Memory B cell (primary cell): ENCODE results near the gene MCIDAS.

Experiments used
- ATAC-seq: fragments of 150-1000 bp; cut with Tn5 transposase; 2 replicates; pipeline ENCODE4 v1.10.0; 2021; ENCODE audit warnings: low read depth, mild to moderate bottlenecking, moderate library complexity
- DNase-seq, 2 donors: peaks; one replicate each; pipeline ENCODE4 v3.0.0; 2022; ENCODE audit warnings: low spot score in 2 of 2
- H3K27ac Mint-ChIP-seq: one replicate; pipeline ENCODE4 v1.8.0; 2022; ENCODE audit warnings: mild to moderate bottlenecking, moderate library complexity, mixed read lengths
- H3K27me3 Mint-ChIP-seq: one replicate; pipeline ENCODE4 v1.8.0; 2022; ENCODE audit warnings: mixed read lengths
- H3K36me3 Mint-ChIP-seq: one replicate; pipeline ENCODE4 v1.8.0; 2022; ENCODE audit warnings: mild to moderate bottlenecking, mixed read lengths
- H3K4me1 Mint-ChIP-seq: one replicate; pipeline ENCODE4 v1.8.0; 2022; ENCODE audit warnings: mixed read lengths
- H3K4me3 Mint-ChIP-seq: one replicate; pipeline ENCODE4 v1.8.0; 2022; ENCODE audit warnings: mild to moderate bottlenecking, moderate library complexity, mixed read lengths
- H3K9me3 Mint-ChIP-seq: one replicate; pipeline ENCODE4 v1.8.0; 2022; ENCODE audit warnings: mixed read lengths

The MCIDAS gene

DNA sequence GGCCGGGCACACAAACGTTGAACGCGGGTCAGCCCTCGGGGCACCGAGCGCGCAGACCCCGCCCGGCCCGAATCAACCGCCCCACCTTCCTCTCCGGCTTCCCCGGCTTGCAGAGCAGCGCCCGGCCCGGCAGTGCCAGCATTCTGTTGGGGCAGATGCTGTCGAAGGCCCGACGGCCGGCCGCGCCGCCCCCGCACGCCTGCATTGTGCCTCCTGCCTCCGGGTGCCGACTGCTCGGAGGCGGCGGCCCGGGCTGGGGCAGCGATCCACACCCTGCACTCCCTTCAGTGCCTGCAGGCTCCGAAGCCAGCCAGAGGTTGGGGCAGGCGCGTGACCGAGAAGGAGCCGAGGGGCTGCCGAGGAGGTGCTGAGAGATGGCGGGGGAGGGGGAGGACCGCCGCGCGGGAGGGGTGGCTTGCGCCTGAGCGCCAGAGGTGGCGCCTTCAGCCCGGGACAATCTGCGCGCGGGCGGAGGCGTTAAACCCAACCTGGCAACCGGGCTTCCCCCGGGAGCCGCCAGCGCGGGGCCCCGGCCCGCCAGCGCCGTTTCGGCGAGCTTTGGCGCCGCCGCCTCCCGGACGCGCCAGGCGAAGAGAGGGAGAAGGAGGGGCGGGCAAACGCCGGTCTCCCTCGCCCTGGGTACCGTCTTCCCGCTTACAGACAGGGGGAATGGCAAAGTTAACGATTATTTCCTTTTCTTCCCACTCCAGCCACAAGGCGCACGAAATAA, at the start of gene MCIDAS:
Gene MCIDAS (minus strand): TSS at position 382 of the 730 bp plus-strand sequence. CDS start 177 bp downstream, at position 205.
- H3K4me1 Mint-ChIP-seq = peaks cover 28% of the 10 kb centered on the region
- peak; percentile 62 for ATAC-seq
- peaks cover 47% of the 10 kb centered on the region for H3K27me3 Mint-ChIP-seq
- H3K4me3 Mint-ChIP-seq = peak within 1 kb of the TSS; percentile 70
- peak; percentile 34 to 55 for DNase-seq
- no peak within 1 kb of the TSS for H3K27ac Mint-ChIP-seq
- H3K9me3 Mint-ChIP-seq = no peaks in the 10 kb centered on the region
- H3K36me3 Mint-ChIP-seq = no peaks in the 10 kb centered on the region

- H3K27me3 Mint-ChIP-seq = no peaks in the 10 kb centered on the region
- no peaks in the 10 kb centered on the region for H3K4me1 Mint-ChIP-seq
- H3K27ac Mint-ChIP-seq = no peak overlapping the region
- peaks cover 27% of the 10 kb centered on the region for H3K36me3 Mint-ChIP-seq
- DNase-seq (no peak), ATAC-seq (no peak)
- H3K4me3 Mint-ChIP-seq = no peak overlapping the region
- no peaks in the 10 kb centered on the region for H3K9me3 Mint-ChIP-seq
Measured at GRCh38 chr5:55276771-55277170, 49.7 kb upstream of the MCIDAS start.

DNA sequence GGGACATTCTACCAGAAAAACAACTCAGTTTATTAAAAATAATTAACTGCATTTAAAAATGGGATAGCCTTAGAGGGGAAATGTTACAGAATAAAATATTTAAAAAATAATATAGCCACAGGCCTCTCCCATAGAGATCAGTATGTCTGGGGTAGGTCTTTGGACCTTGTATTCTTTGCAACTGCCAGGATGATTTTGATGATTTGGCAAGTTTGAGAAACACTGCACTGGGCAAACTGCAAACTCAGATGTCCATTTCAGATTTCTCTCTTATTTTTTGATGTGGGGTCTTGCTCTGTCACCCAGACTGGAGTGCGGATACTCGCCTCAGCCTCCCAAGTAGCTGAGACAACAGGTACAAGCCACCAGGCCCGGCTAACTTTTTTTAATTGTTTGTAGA, 31.2 kb upstream of the MCIDAS start:
- Mint-ChIP-seq H3K27ac (no peak overlapping the region), H3K9me3 (no peaks in the 10 kb centered on the region), H3K4me3 (no peak overlapping the region), H3K4me1 (no peaks in the 10 kb centered on the region), H3K36me3 (peaks cover 27% of the 10 kb centered on the region), H3K27me3 (no peaks in the 10 kb centered on the region)
- DNase-seq (no peak), ATAC-seq (no peak)

DNA sequence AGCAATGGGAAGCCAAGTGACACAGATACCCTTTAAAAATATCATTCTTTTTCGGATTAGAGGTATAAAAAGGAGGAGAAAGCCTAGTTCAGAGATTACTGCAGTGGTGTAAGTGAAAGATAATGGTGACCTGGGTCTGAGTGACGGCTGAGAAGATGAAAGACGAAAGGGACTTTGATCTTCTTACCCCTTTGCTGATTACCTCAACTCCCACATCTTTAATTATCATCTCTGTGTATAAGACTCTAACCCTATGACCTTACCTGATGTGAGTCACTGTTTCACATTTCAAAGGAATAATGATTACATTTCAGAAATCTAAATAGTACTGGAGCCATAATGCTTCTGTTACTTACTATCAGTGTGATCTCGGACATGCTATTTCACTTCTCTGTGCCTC, 27.7 kb upstream of the MCIDAS start:
- Mint-ChIP-seq H3K36me3 (peaks cover 20% of the 10 kb centered on the region), H3K4me3 (no peak overlapping the region), H3K27me3 (no peaks in the 10 kb centered on the region), H3K4me1 (no peaks in the 10 kb centered on the region), H3K9me3 (no peaks in the 10 kb centered on the region), H3K27ac (no peak overlapping the region)
- ATAC-seq (no peak), DNase-seq (no peak)

- no peak for ATAC-seq
- H3K27me3 Mint-ChIP-seq = no peaks in the 10 kb centered on the region
- no peak for DNase-seq
Measured at GRCh38 chr5:55250064-55250463, 22.9 kb upstream of the MCIDAS start.

DNA sequence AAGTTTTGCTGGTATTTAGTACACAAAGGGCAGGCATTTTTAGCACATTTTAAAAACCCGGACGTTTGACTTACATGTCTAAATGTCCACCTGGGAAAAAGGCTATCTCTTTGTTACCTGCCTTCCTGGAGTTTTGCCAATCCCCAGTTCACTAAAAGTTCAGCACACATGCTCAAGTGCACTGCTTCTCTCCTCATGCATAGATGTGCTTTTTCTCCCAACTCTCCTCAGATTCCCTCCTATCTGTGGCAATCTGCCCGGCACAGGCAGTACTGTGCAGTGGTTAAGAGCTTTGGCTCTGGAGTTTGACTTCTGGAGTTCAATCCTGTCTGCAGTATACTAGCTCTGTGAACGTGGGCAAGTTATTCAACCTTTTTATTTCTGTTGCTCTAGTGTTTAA, 14.6 kb upstream of the MCIDAS start:
- no peaks in the 10 kb centered on the region for H3K36me3 Mint-ChIP-seq
- H3K9me3 Mint-ChIP-seq = no peaks in the 10 kb centered on the region
- peaks cover 6% of the 10 kb centered on the region for H3K27me3 Mint-ChIP-seq
- ATAC-seq = no peak
- no peak overlapping the region for H3K4me3 Mint-ChIP-seq
- no peak for DNase-seq
- no peak overlapping the region for H3K27ac Mint-ChIP-seq
- no peaks in the 10 kb centered on the region for H3K4me1 Mint-ChIP-seq

More at GRCh38 chr5:55250064-55250463, 22.9 kb upstream of the MCIDAS start:
- Mint-ChIP-seq H3K36me3 (peaks cover 7% of the 10 kb centered on the region), H3K27ac (no peak overlapping the region), H3K4me1 (no peaks in the 10 kb centered on the region), H3K9me3 (peaks cover 5% of the 10 kb centered on the region), H3K4me3 (no peak overlapping the region)

- H3K4me1 Mint-ChIP-seq = peaks cover 12% of the 10 kb centered on the region
- H3K27me3 Mint-ChIP-seq = peaks cover 17% of the 10 kb centered on the region
- no peak for DNase-seq
- H3K4me3 Mint-ChIP-seq = no peak overlapping the region
- no peak for ATAC-seq
- H3K36me3 Mint-ChIP-seq = no peaks in the 10 kb centered on the region
- H3K27ac Mint-ChIP-seq = no peak overlapping the region
- H3K9me3 Mint-ChIP-seq = no peaks in the 10 kb centered on the region
Measured at GRCh38 chr5:55236800-55237199, 9.7 kb upstream of the MCIDAS start.

DNA sequence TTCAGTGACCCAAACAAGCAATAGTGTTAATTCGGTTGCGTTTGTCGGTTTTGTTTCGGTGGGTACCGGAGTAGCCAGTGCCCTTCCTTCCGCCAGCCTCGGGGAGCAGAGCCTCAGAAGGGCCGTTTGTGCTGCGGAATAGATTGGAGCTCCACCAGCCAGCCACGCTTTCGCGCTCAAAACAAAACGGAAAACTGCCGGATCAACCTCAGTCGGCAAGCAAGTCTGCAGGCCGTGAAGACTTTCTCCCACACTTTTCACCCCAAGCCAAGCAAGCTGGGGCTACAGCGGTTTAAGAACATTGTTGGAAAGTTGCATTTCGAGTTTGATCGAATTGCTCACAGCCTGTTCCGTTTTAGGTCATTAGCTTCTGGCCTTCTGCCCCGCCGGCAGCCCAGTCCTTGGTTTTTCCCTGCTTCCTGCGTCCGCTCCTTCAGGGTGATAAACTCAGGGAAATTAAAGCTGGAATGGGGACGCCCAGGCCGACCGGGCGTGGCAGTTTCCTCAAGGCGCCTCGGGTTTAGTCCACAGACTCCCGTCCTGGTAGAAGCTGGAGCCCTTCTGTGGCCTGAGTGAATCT, 7.1 kb upstream of the MCIDAS start:
- H3K4me3 Mint-ChIP-seq = peak overlapping the region; percentile 81
- H3K36me3 Mint-ChIP-seq = no peaks in the 10 kb centered on the region
- ATAC-seq = no peak
- no peaks in the 10 kb centered on the region for H3K9me3 Mint-ChIP-seq
- peaks cover 19% of the 10 kb centered on the region for H3K4me1 Mint-ChIP-seq
- no peak for DNase-seq
- peaks cover 30% of the 10 kb centered on the region for H3K27me3 Mint-ChIP-seq
- peak overlapping the region; percentile 58 for H3K27ac Mint-ChIP-seq

DNA sequence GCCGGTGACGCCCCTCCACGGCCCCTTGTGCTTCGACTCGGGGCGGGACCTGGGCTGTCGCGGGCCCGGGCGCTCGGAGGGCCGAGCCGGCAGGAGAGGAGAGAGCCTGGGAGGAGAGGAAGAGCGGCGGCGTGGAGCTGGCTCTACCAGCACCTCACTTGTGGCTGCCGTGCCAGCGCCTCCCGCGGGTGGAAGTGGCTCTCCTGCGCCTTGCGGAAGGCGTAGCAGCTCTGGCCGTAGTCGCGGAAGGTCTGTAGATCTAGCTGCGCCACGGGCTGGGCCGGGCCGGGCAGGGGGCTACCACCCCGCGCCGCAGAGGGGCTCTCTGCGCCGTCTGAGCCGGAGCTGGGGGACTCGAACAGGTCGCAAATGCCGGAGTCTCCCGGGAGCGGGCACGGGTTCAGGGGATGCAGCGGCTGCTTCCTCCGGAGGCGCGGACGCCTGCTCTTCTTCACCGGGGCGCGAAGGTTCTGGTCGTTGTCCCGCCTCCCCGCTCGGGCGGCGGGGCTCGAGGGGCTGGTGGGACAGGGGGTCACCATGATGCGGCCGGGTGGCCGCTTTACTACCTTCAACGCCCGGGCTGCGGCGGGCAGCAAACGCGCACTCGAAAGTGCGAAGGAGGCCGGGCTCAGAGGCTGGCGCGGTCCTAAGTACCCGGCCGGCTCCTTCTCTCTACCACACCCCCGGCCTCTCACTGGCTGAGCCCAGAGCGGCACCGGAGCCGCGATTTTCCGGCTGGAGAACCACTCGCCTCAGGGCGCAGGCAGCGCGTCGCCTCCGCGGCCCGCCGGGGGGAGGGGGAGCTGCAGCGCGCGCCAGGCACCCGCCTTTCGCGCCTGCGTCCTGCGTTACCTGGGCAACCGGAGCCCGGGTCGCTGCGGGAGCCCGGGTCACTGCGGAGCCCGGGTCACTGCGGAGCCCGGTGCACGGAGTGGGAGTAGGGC, 6.1 kb upstream of the MCIDAS start, which contains the start of gene CCNO:
Gene CCNO (minus strand): TSS at position 624 of the 944 bp plus-strand sequence. CDS start 85 bp downstream, at position 539.
- H3K36me3 Mint-ChIP-seq = no peaks in the 10 kb centered on the region
- DNase-seq = peak; percentile 50 to 59
- H3K4me1 Mint-ChIP-seq = peaks cover 19% of the 10 kb centered on the region
- peak; percentile 65 for ATAC-seq
- H3K9me3 Mint-ChIP-seq = no peaks in the 10 kb centered on the region
- peaks cover 34% of the 10 kb centered on the region for H3K27me3 Mint-ChIP-seq
- peak within 1 kb of the TSS; percentile 58 for H3K27ac Mint-ChIP-seq
- H3K4me3 Mint-ChIP-seq = peak within 1 kb of the TSS; percentile 87

GRCh38 chr5:55232271-55232984, 5.3 kb upstream of the MCIDAS start:
- DNase-seq (no peak), ATAC-seq (no peak)
- Mint-ChIP-seq H3K4me3 (peak overlapping the region; percentile 87), H3K9me3 (no peaks in the 10 kb centered on the region), H3K4me1 (peaks cover 24% of the 10 kb centered on the region), H3K36me3 (no peaks in the 10 kb centered on the region), H3K27ac (peak overlapping the region; percentile 54), H3K27me3 (peaks cover 35% of the 10 kb centered on the region)

DNA sequence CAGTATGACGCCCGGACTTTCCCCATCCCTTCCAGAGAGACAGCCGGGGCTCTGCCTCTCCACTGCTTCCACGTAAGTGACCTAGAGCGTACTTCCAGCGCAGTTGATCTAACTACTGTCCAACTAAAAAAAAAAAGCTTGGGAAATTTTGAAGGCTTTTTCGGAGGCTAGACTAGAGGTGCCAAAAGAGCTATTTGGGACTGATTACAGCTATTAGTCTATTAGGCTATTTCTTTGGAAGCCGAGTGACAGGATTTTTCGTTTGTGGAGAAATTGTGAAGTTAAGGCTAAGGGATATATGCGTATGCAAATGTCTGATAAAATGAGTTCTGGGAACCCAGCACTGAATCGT, 4.8 kb upstream of the MCIDAS start:
- DNase-seq (no peak), ATAC-seq (no peak)
- Mint-ChIP-seq H3K9me3 (no peaks in the 10 kb centered on the region), H3K4me1 (peaks cover 24% of the 10 kb centered on the region), H3K27me3 (peaks cover 35% of the 10 kb centered on the region), H3K27ac (peak overlapping the region; percentile 54), H3K36me3 (no peaks in the 10 kb centered on the region), H3K4me3 (peak overlapping the region; percentile 87)

- peak overlapping the region; percentile 87 for H3K4me3 Mint-ChIP-seq
- H3K36me3 Mint-ChIP-seq = no peaks in the 10 kb centered on the region
- H3K4me1 Mint-ChIP-seq = peaks cover 25% of the 10 kb centered on the region
- no peaks in the 10 kb centered on the region for H3K9me3 Mint-ChIP-seq
- ATAC-seq (peak; percentile 8), DNase-seq (no peak)
- H3K27me3 Mint-ChIP-seq = peaks cover 35% of the 10 kb centered on the region
- H3K27ac Mint-ChIP-seq = no peak overlapping the region
Measured at GRCh38 chr5:55231029-55231918, 4.2 kb upstream of the MCIDAS start.
